Amniotic epithelial cell (primary cell): ENCODE results near the gene CRIP1.

Experiments
- DNase-seq: peaks from one replicate; pipeline ENCODE4 v3.0.0-alpha.2; 2010; ENCODE audit warnings: low read depth

The CRIP1 gene

DNA sequence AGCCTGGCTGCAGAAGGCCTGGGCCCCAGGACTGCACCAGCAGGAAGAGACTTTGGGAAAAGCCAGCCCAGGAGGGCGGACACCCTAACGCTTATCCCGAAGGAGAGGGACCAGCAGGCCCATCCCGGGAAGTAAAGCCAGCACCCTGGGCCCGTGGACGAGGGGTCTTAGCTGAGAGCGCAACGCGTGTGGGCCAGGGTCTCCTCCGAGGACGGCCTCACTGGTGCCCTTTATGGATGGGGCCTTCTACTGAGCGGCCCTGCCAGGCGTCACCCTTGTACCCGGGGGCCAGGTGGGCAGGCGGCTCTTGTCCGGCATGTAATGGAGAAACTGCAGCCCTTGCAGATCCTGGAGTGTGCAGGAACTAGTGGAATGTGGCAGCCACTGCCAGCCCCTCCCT is 18.4 kb downstream of the CRIP1 start:
- DNase-seq, result no peak

DNA sequence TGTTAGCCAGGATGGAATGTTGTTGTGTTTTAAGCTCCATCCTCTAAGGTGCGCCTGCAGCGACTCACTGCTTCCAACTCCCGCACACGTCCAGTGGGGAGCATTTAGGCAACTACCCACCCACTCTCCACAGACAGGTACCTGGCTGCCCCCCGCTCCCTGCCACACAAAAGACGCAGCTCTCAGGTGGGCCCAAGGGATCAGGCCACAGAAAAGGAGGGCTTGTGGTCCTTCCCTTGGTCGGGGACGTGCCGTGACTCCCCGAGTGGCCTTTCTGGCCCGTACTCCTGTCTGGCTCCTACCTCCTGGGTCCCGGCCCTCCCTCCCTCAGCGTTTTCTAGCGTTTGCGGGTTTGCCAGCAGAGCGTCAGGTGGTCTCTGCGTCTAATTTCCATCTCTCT is 20.6 kb downstream of the CRIP1 start:
- DNase-seq, result no peak

DNA sequence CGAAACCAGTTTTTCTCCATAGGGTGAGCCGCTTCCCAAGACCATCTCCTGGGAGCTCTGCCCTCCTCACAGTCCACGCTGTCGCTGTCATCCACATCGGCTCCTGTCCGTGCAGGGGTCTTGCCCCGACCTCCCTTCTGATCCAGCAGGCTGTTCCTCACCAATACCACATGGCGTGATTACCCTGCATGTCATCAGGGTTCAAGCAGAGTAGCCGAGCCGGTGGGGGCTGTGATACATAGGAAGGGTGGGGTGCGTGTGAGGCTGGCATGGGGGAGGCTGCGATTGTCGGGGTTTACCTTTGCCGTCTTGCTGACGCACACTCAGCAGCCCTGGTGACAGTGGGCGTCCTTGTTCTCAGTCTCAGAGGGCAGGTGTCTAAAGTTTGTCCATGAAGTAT is 21.4 kb downstream of the CRIP1 start:
- no peak for DNase-seq

DNA sequence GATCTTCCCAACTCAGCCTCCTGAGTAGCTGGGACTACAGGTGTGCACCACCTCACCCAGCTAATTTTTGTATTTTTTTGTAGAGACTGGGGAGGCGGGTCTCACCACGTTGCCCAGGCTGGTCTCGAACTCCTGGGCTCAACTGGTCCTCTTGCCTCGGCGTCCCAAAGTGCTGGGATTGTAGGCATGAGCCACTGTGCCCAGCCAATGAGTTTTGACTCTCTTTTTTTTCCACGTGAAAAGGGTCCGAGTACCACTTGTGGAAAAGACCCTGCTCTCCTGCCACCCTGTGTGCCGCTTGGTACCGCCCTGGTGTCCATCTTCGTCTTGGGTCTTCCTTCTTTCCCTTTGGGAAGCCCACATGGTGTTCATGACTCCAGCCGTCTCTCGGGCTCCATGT is 21.9 kb downstream of the CRIP1 start:
- no peak for DNase-seq

DNA sequence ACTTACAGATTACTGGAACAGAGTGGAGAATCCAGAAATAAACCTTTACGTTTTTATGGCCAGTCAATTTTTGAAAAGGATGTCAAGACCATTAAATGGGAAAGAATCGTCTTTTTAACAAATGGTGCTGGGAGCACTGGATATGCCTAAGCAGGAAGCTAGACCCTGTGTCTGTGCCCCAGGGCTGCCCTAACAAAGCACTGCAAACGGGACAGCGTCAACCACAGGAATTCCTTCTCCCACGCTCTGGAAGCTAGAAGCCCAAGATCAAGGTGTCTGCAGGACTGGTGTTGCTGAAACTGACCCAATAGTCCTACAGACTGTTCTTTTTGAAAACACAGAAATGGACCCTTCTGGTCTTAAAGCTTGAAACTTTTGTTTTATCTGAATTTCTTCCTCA is 30.4 kb downstream of the CRIP1 start:
- no peak for DNase-seq

DNA sequence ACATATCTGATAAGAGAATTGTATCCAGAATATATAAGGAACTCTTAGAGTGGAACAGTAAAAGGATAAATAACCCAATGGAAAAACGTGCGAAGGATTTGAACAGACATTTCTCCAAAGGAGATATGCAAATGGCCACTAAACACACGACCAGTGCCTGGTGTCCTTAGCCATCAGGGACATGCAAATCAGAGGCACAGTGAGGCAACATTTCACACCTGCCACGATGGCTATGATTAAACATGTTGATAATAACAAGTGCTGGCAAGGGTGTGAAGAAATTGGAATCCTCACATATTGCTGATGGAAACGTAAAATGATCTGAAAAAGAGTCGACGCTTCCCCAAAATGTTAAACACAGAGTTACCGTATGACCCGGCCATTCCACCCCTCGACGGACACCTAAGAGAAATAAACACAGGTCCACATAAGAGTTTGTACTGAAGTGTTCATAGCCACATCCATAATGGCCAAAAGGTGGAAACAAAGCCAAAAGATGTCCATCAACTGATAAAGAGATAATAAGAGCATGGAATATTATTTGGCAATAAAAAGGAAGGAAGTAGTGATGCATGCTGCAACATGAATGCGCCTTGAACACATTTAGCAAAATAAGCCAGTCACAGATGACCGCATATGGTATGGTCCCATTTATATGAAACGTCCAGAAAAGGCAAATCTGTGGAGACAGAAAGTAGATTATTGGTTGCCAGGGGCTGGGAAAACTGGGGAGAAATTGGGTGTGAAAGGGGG is 33.4 kb downstream of the CRIP1 start:
- DNase-seq, result no peak

DNA sequence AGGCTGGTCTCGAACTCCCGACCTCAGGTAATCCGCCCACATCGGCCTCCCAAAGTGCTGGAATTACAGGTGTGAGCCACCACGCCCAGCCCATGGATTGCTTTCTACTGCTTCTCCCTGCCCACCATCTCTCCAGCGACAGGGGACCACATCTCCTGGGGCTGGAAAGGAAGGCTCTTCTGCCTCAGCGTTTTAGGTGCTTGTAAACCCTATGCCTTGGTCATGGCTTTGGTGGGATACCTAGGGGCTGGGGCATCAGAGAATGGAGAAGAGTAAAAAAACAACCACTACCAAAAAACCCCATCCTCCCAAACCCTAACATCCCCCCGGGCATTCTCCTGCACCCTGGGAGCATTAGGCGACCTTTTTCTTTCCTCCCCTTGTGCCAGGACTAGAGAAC is 38.6 kb downstream of the CRIP1 start:
- DNase-seq, result no peak

DNA sequence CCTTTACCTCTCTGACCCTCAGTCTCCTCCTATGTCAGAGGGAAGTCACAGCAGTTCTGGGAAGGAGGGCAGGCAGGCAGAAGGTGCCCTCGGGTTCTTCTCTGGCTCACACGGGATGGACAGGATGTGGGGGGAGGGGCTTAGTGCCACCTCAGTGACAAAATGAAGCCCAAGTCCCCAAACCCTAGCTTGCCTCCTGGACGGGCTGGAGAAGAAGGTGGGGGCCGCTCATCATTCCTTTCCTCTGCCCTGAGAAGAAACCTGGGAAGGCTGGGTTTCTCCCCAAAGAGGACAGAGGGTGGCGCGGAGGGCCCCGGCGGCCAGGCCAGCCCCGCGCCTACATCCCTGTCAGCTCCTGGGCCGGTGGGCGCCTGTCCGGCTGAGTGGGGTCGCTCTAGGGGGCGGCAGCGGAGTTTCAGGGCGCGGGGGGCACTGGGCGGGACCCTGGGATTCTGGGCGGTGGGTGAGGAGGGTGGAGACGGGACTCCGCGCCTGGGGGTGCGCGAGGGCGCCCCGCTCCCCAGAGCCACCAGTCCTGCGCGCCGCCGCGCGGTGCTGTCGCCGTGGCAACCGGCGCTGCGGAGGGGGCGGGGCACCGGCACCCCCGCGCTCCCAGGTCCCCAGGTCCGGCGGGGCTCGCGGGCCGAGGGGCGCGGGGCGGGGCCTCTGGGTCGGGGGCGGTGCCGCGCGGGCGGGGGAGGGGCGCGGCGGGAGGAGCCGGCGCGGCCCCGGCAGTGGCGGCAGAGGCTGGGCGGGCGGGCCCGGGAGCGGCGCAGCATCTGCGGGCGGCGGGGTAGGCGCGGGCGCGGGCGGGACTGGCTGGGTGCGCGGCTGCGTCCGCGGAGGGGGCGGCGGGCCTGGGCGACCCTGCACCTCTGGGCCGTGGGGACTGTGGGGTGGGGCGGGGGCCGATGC is 39.4 kb downstream of the CRIP1 start, which contains the start of gene TMEM121:
TMEM121 (plus strand) TSS at position 723 of the 915 bp plus-strand sequence. CDS start 2,252 bp downstream, outside the sequence.
- DNase-seq, result no peak

DNA sequence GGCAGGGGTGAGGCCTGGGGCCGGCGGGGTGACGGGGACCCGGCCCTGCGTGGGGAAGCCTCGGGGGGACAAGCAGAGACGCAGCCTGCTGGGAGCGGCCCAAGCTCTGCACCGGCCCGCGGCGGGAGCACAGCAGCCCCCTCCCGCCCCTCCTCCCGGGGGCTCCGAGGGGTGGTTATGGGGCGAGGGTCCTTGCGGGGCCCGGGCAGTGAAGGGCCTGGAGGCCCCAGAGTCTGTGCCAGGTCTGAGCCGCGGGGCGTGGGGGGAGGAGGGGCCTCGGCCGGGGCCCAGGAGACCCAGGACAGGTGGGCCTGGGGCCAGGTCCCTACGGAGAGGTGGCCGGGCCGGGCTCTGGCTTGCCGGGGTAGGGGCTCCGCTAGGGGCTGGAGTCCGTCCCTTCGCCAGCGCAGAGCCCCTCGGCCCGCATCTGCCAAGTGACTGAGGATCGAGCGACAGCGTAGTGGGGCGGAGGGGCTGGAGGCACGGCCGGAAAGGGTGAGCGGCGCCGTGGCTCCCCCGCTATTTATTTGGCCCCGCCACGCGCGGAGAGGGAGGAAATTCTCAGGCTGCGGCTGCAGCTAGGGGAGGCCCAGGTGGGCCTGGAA is 40.2 kb downstream of the CRIP1 start:
- DNase-seq, result no peak

DNA sequence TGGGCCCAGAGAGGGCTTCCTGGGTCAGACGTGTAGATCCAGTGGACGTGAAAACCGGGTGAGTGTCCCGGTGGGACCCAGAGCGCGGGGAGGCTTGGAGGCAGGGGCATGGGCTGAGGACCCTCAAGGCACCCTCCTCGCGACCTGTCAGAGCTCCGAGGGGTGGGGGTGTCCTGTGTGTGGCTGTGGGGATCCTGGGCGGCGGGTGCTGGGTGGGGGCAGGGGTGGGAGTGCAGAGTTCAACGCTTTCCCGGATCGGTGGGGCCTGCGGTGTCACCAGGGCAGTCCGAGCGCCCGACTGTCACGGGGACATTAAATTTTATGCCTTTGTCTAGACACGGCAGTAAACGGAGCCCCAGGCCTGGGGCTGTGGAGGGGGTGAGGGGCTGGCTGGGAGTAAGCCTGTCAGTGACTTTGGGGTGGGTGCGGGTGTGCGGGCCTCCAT is 40.7 kb downstream of the CRIP1 start:
- DNase-seq, result no peak

DNA sequence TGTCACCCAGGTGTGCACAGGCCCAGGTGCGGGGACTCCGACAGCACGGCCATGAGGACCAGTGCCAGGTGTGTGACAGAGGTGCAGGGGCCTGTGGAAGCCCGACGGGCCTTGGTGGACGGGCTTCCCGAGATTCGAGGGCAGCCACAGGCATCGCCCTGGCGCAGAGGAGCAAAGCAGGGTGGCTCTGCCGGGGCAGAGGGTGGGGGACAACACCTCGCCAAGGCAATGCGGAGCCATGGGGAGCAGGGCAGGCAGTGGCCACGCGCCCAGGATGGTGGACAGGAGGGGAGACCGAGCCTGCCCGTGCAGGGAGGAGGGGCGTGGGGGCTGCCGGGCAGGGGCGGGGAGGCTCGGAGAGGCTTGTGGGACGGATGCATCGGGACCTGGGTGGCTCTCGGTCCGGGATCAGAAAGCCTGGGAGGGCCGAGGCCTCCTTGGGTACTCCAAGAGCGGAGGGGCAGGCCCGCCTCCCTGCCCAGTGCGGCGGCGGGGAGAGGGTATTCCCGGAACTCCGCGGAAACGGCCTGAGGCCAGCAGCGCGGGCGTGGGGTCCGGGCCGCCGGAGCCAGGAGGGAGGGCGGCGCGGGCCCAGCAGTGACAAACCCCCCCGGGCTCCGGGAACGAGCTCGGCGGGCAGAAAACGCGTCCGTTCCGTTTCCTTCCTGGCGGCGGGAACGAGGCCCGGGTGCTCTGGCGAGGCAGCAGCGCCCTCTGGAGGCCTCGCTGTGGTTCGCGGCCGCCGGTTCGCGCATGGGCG is 41.3 kb downstream of the CRIP1 start:
- DNase-seq, result peak; percentile 44

DNA sequence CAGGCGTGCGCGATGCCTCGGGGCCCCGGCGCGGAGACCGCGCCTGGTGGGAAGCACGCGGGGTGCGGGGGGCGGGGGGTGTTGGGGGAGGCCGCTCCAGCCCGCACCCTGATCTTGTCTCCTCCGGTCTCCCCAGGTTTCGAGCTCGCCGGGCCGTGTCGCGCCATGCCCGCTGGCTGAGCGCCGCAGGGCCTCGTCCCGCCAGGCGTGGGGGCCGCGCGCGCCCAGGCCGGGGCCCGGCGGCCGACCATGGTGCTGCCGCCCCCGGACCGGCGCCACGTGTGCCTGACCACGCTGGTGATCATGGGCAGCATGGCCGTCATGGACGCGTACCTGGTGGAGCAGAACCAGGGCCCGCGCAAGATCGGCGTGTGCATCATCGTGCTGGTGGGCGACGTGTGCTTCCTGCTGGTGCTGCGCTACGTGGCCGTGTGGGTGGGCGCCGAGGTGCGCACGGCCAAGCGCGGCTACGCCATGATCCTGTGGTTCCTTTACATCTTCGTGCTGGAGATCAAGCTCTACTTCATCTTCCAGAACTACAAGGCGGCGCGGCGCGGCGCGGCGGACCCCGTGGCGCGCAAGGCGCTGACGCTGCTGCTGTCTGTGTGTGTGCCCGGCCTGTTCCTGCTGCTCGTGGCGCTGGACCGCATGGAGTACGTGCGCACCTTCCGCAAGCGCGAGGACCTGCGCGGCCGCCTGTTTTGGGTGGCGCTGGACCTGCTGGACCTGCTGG is 42.1 kb downstream of the CRIP1 start:
- no peak for DNase-seq

DNA sequence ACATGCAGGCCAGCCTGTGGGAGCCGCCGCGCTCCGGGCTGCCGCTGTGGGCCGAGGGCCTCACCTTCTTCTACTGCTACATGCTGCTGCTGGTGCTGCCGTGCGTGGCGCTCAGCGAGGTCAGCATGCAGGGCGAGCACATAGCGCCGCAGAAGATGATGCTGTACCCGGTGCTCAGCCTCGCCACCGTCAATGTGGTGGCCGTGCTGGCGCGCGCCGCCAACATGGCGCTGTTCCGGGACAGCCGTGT is 42.6 kb downstream of the CRIP1 start:
- DNase-seq, result no peak

DNA sequence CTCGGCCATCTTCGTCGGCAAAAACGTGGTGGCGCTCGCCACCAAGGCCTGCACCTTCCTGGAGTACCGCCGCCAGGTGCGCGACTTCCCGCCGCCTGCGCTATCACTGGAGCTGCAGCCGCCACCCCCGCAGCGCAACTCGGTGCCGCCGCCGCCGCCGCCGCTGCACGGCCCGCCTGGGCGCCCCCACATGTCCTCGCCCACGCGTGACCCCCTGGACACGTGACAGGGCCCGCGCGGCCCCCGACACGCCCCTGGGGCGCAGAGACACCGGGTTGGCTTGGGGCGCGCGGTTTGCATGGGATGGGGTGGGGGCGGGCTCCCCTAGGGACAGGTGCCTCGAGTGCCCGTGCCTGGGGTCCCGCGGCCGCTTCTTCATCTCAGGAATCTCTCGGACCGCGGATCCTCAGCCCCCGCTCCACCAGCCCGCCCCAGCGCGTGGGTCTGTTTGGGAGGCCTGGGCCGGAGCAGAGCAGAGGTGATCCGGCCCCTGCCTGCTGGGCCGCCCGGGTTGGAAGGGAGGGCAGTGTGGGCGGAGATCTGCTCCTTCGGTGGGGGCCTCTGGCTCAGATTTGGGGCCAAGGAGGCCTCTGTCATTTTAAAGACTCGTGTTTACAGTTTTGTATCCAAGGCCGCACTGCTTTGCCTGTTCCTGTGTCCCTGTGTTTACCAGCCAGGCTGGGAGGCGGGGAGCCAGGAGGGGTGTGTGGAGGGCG is 43.0 kb downstream of the CRIP1 start:
- no peak for DNase-seq

DNA sequence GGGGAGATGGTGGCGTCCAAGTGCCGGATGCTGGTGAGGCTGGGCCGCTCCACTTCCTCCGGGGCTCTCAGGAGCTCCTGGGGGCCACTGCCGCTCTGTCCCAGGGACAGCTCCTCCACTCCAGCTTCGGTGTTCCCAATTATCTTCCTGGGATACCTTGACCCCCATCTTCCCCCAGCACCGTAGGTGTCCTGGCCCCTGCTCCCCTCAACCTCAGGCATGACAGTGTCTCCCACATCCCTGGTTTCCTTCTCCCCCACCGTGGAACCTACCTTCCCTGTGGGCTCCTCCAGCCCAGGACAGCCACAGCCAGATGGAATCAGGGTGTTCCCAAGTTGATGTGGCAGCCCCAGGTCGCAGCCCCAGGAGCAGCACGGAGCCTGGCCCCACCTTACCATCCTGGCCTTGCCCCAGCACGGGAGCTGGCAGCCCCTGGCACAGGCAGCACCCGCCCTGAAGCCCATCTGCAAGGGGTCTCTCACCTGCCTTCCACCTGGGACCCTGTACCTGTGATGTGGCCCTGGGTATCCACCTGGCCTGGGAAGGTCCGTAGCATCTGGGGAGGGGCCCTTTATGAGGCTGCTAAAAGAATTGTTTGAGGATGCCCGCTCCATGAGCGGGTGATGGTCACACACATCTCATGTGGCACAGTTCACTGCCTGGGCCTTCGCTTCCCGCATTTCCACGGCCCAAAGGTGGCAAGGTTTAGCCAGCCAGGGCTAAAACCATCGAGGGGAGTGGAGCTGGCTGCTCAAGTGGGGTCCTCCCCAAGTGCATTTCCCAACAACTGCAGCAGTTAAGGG is 43.8 kb downstream of the CRIP1 start:
- DNase-seq, result no peak

DNA sequence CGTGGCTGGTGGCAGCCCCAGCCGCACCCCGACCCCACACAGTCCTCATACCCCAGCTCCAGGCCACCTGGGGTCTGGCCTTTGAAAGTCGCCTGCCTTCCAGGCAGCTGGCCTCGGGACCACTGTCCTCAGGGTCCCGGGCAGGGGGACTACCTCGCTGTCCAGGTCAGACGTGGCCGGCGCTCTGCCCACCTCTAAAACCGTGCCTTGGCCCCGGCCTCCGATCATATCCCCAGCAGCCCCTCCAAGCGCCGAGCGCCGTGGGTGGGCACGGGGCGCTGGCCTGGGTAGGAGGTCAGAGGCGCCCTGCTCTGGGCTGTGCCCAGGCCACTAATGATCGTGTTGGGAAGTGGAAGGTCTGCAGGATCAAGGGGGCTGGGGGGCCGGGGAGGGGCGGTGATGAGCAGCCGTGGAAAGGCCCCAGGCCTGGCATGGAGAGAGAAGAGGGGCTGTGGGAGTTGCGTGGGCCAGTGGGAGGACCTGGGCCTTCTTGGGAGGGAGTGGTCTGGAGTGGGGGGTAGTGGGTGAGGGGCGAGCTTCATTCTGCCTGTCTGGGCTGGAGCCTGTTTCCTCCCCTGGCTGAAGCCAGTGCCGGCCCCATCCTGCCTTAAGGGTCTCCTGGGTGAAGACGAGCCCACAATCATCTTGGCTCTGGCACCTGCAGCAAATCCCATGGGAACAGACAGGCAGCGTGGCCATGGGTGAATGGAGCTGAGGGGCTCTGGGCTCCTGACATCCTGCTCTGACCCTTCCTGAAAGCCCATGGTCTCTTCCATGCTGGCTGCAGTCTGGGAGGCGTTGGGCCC is 44.6 kb downstream of the CRIP1 start:
- no peak for DNase-seq

DNA sequence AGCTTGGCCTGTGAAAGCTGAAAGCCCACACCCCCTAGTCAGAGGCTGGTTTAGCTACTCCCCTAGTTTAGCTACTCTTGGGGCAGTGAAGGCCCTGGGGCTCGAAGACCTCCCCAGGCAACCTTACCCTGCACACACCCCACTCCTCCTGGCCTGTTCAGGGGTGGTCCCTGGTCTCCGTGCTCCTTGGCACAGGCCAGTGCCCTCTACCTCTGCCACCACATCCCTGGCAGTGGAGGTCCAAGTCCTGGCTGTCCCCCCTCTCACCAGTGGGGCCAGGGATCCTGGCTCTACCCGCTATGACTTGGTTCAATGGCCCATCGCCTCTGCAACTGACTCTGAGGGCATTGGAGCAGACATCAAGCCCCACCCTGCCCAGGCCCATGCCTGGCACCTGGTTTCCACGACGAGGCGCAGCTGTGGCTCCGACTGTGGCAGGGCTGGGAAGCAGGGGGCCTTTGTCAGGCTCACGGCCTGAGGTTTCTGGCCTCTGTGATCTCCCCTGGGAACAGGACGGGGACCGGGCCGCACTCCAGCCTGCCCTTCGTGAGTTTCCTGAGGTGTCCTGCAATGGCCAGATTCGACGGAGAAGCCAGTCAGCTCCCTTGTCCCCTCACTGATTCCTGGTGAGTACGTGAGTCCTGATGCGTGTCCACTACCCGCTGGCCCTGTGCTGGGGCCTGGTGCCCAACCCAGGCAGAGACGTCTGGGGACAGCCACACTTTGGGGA is 45.4 kb downstream of the CRIP1 start:
- DNase-seq, result no peak

DNA sequence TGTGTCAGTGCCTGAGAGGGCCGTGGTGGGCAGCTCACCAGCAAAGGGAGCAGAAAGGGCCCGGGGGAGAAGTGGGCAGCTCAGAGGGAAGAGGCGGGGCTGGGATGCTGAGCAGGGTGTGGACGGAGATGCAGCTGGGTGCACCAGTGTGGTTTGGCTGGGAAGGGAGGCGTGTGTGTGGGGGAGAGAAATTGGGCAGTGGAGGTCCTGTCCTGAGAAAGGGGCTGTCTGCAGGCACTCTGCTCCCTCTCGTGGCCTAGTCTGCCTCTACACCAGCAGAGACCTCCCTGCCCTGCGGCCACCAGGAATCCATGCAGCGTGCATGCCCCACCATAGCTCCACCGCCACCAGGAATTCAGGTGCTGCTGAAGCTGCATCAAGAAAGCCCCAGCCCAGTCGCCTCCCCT is 46.1 kb downstream of the CRIP1 start:
- DNase-seq, result peak; percentile 3

DNA sequence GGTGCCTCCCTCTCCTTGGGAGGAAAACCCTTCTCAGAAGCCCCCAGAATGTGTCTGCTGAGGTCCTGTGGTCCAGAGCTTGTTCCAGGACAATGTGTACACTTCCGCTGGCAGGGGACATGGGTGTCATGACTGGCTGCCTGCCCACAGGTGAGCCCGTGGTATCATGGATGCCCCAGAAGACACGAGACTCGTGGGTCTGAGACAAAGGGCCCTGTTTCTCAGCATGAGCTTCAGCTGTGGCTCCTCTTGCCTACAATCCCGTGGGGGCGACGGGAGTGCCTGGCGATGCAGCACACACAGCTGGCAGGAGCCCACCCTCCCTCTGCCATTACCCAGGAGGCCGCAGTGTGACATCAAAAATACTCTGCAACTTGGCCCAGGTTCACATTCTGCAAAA is 46.7 kb downstream of the CRIP1 start:
- DNase-seq, result no peak
